OCI-LY7 (cell line): Measurements from ENCODE around the gene PIK3R4.

Source experiments
- CTCF ChIP-seq: fragments of 200-600 bp; sonication (generic); conservative IDR thresholded peaks from 2 replicates; pipeline ENCODE4 v1.5.1; 2014; ENCODE audit warnings: mild to moderate bottlenecking, antibody characterized with exemption, low read length, moderate library complexity, mixed read lengths
- EZH2phosphoT487 ChIP-seq: fragments of 200-600 bp; sonication (generic); IDR thresholded peaks from 2 replicates; pipeline ENCODE4 v1.6.1; 2018; ENCODE audit warnings: low read depth, borderline replicate concordance, mild to moderate bottlenecking, mixed run types, antibody characterized with exemption, low read length, moderate library complexity, mixed read lengths

DNA sequence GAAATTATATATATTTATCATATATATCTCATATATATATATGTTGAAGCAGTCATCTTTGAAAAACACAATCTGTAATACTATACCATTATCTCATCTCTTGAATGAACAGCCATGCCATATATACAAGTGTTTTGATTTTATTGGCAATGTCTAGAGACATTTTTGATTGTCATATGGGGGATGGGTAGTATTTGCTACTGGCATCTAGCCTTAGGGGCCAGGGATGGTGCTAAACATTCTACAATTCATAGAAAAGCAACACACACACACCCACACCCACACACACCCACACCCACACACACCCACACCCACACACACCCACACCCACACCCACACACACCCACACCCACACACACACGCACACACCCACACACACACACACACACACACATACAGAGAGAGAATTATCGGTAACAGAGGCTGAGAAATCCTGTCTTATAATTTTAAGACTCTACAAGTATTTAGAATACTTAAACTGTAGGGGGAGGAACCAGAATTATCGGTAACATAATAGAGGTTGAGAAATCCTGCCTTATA lies 11.1 kb upstream of the PIK3R4 start:
- no peak for TF ChIP-seq CTCF
- no peak for TF ChIP-seq EZH2phosphoT487
